Measurements from ENCODE around the gene RAB40C. TPM values are rescaled to one million over a fixed set of nuclear protein-coding genes. Genes with fewer than 3 reads are reported as not detected.

The RAB40C gene
- total RNA-seq, 2 donors from 2014 or later: 12.1 to 13.0 TPM

DNA sequence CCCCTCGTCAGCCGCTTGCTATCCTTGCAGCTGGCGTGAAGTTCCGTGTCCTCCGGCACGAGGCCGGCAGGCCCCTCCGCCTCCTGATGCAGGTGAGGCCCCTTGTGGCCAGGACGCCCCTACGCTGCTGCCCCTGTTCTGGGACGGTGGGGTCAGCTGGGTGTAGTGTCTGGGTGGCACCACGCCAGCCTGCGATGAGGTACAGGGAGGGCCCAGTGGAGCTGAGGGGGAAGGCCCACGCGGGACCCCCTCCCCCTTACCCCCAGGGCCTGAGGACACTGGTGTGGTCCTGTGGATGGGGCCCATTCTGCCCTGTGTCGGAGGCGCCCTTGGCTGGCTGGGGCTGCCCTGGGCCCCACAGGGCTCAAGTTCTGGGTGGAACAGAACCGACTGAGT, 7.7 kb upstream of the RAB40C start:
- no peak for DNase-seq (ENCODE audit: low spot score in 2 of 2)
- Mint-ChIP-seq H3K27ac (no peak overlapping the region), H3K9me3 (no peaks in the 10 kb centered on the region), H3K36me3 (peaks cover 0 to under 1% of the 10 kb centered on the region in 2 donors)
- ATAC-seq: no peak

DNA sequence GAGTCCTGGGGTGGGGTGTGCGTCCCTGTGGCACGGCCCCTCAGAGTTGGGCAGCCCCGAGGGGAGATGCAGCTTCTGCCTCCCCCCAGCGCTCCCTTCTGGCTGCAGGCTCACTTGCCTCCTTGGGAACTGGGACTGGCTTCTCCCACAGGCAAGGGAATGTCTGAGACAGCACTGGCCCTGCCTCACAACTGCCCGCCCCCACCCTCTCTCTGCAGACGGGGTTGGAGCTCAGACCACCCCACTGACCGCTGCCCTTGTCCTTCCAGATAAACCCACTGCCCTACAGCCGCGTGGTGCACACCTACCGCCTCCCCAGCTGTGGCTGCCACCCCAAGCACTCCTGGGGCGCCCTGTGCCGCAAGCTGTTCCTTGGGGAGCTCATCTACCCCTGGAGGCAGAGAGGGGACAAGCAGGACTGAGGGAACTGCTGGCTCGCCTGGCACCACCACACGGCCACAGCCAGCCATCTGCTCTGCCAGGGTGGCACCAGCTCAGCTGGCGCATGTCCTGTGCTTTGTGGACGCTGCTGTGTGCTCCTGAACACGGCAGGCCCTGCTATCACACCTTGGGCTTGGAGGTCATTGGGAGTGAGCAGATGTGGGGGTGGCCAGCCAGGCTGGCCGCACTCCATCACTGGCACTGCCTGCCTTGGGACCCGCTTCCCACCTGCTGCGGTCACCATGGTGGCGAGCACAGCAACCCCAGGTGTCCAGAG, 7.1 kb upstream of the RAB40C start:
- peaks cover 0 to 4% of the 10 kb centered on the region in 2 donors for H3K36me3 Mint-ChIP-seq
- ATAC-seq (no peak), DNase-seq (ENCODE audit: low spot score in 2 of 2) (no peak)
- H3K27ac Mint-ChIP-seq: no peak overlapping the region
- no peaks in the 10 kb centered on the region for H3K9me3 Mint-ChIP-seq

GRCh38 chr16:583470-583814, 6.4 kb upstream of the RAB40C start:
- ATAC-seq: no peak
- H3K9me3 Mint-ChIP-seq: no peaks in the 10 kb centered on the region
- no peak for DNase-seq (ENCODE audit: low spot score in 2 of 2)
- H3K36me3 Mint-ChIP-seq: peaks cover 6 to 7% of the 10 kb centered on the region in 2 donors
- no peak overlapping the region for H3K27ac Mint-ChIP-seq

DNA sequence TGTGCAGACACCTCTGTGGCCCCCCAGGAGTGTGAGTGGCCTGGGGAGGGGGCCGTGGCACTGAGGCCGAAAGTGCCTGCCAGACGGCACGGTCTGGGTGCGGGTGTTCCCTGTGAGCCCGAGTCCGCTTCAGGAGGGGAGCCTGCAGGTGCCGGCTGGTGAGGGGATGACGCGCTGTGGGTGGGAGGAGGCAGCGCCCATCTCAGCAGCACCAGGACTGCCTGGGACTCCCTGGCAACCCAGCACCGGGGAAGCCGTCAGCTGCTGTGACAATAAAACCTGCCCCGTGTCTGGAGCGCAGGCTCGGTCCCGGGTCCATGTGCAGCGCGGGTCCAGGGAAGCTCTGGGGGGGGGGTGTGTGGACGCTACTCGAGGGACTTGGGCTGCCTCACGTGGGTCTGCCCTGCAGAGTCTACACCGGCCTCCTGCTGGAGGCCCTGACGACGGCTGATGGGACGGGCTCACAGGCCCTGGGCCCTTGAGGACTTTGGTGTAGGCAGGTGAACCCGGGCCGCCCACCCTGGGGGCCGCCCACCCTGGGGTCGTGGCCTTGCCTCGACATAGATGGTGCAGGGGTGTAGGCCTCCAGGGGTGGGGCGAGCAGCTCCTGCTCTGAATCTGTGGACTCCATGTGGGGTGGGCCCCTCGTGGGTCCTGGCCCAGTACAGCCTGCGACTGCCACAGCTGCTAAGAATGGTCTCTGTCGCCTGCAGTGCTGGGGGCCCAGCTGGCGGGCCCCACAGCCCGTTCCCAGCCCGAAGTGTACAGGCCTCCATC, 5.9 kb upstream of the RAB40C start:
- Mint-ChIP-seq H3K27ac (no peak overlapping the region), H3K36me3 (peaks cover 9 to 10% of the 10 kb centered on the region in 2 donors), H3K9me3 (no peaks in the 10 kb centered on the region)
- no peak for DNase-seq (ENCODE audit: low spot score in 2 of 2)
- no peak for ATAC-seq

DNA sequence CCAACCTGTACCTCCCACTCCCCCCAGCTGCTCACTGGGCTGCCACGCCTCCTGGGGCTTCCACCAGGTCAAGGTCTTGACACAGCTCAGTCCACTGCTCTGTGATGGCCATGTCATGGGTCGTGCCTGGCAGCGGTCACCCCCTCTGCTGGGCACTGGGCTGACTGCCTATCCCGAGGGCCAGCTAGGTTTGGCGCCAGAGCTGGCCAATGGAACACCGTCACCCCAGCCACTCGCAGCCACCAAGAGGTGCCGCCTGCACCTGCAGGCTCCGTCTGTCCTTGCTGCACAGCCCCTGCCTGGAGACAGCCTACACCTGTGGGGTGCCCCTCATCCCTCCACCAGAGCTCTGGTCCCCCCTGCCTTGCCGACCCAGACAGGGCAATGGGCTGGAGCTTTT, 4.5 kb upstream of the RAB40C start:
- Mint-ChIP-seq H3K36me3 (peaks cover 9 to 10% of the 10 kb centered on the region in 2 donors), H3K27ac (peak overlapping the region in 1 of 2 donors; percentile 32), H3K9me3 (no peaks in the 10 kb centered on the region)
- DNase-seq (ENCODE audit: low spot score in 2 of 2): no peak
- no peak for ATAC-seq

- Mint-ChIP-seq H3K36me3 (peaks cover 10 to 16% of the 10 kb centered on the region in 2 donors), H3K9me3 (no peaks in the 10 kb centered on the region), H3K27ac (peak overlapping the region; percentile 47 to 94)
- DNase-seq (ENCODE audit: low spot score in 2 of 2): no peak
- ATAC-seq: no peak
Observed at GRCh38 chr16:586047-586644, 3.7 kb upstream of the RAB40C start.

- no peaks in the 10 kb centered on the region for H3K9me3 Mint-ChIP-seq
- peaks cover 10 to 17% of the 10 kb centered on the region in 2 donors for H3K36me3 Mint-ChIP-seq
- DNase-seq (ENCODE audit: low spot score in 2 of 2) (no peak), ATAC-seq (no peak)
- H3K27ac Mint-ChIP-seq: peak overlapping the region; percentile 94 to 95
Observed at GRCh38 chr16:586645-587590, 2.9 kb upstream of the RAB40C start.

DNA sequence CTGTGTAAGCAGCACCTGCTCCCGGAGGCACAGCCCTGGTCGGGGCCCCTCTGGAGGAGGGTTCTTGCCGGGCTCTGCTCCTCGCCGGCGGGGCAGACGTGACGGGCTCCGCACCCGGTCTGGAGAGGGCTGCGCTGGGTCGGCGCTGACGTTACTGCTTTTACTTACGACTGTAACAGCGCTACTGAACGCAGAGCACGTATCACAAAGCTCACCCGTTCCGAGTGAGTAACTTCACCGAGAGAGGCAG, 1.3 kb upstream of the RAB40C start:
- Mint-ChIP-seq H3K27ac (peak overlapping the region; percentile 94 to 98), H3K9me3 (no peaks in the 10 kb centered on the region), H3K36me3 (peaks cover 10 to 17% of the 10 kb centered on the region in 2 donors)
- ATAC-seq (peak; percentile 17 to 27), DNase-seq (ENCODE audit: low spot score in 2 of 2) (peak in 1 of 2 donors; percentile 64)

DNA sequence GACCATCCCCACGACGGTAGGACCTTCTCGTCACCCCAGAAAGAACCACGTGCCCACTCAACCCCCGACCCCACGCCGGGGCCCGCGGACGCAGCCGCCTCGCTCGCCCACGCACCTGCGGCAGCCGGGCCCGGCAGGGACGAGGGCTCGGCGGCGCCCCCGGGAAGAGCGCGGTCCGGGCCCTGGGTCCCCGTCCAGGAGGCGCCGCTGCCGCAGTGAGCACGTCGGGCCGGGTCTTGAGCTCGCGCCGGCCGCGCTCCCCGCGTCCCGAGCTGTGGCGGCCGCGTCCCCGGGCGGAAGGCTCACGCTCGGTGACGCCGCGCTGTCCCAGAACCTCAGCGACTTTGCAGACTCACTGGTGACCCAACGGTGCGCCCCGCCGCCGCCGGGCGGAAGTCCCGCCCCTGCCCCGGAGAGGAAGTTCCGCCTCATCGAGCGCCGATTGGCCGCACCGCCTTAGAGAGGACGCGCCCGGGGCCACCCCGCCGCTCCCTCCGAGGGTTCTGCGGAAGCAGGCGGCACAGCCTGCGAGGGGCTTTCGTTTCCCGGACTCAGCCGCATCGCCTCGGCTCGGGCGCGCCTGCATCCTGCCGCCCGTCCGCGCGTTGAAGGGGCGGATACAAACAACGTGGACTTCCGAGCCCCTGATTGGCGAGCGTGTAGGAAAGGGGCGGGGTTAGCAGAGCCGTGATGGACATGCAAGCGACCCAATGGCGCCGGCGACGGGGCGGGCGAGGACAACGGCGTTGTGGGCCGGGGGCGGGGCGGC, 793 bp upstream of the RAB40C start:
- ATAC-seq (peak; percentile 80), DNase-seq (ENCODE audit: low spot score in 2 of 2) (peak; percentile 99)
- H3K27ac Mint-ChIP-seq: peak overlapping the region; percentile 94 to 98
- no peaks in the 10 kb centered on the region for H3K9me3 Mint-ChIP-seq
- H3K36me3 Mint-ChIP-seq: peaks cover 10 to 17% of the 10 kb centered on the region in 2 donors

DNA sequence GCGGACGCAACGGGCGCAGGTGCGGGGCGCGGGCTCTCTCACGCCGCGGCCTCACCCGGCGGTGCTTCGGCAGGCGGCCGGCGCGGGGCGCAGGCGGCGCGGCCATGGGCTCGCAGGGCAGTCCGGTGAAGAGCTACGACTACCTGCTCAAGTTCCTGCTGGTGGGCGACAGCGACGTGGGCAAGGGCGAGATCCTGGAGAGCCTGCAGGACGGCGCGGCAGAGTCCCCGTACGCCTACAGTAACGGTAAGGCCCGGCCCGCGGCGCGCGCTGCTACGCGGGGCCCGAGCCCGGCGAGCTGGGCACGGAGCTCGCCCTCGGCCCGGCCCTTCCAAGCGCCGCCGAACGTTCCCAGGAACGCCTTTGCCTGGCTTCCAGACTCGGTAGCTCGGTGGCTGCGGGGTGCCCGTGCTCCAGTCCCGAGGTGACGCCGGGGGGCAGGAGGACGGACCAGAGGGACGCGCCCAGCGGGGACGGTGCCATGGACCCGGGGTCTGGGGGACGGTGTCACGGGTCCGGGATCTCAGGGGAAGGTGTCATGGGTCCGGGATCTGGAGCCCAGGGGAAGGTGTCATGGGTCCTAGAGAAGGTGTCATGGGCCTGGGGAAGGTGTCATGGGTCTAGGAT, 435 bp downstream of the RAB40C start:
- no peak for ATAC-seq
- Mint-ChIP-seq H3K9me3 (no peaks in the 10 kb centered on the region), H3K36me3 (peaks cover 10 to 17% of the 10 kb centered on the region in 2 donors), H3K27ac (peak overlapping the region; percentile 90 to 94)
- DNase-seq (ENCODE audit: low spot score in 2 of 2): peak in 1 of 2 donors; percentile 65

GRCh38 chr16:590815-591200, 942 bp downstream of the RAB40C start:
- no peaks in the 10 kb centered on the region for H3K9me3 Mint-ChIP-seq
- ATAC-seq (no peak), DNase-seq (ENCODE audit: low spot score in 2 of 2) (no peak)
- H3K27ac Mint-ChIP-seq: peak overlapping the region; percentile 77 to 90
- peaks cover 10 to 17% of the 10 kb centered on the region in 2 donors for H3K36me3 Mint-ChIP-seq

- H3K9me3 Mint-ChIP-seq: no peaks in the 10 kb centered on the region
- peaks cover 10 to 17% of the 10 kb centered on the region in 2 donors for H3K36me3 Mint-ChIP-seq
- H3K27ac Mint-ChIP-seq: peak overlapping the region; percentile 77 to 90
- no peak for DNase-seq (ENCODE audit: low spot score in 2 of 2)
- ATAC-seq: no peak
Observed at GRCh38 chr16:591231-591630, 1.4 kb downstream of the RAB40C start.

- no peak for DNase-seq (ENCODE audit: low spot score in 2 of 2)
- peak overlapping the region in 1 of 2 donors; percentile 60 for H3K27ac Mint-ChIP-seq
Observed at GRCh38 chr16:591892-592517, 2.1 kb downstream of the RAB40C start.

GRCh38 chr16:592518-593306, 2.8 kb downstream of the RAB40C start:
- ATAC-seq: no peak
- peaks cover 6 to 17% of the 10 kb centered on the region in 2 donors for H3K36me3 Mint-ChIP-seq
- no peak for DNase-seq (ENCODE audit: low spot score in 2 of 2)
- peak overlapping the region in 1 of 2 donors; percentile 60 for H3K27ac Mint-ChIP-seq
- H3K9me3 Mint-ChIP-seq: no peaks in the 10 kb centered on the region

More at GRCh38 chr16:591892-592517, 2.1 kb downstream of the RAB40C start:
- peaks cover 10 to 17% of the 10 kb centered on the region in 2 donors for H3K36me3 Mint-ChIP-seq
- H3K9me3 Mint-ChIP-seq: no peaks in the 10 kb centered on the region
- ATAC-seq: no peak
